Measurements from ENCODE around the gene ZFAND4.

ZFAND4 gene

GRCh38 chr10:45589868-45590267 is 82.7 kb downstream of the ZFAND4 start:
- no peak for TF ChIP-seq CTCF (IDR thresholded peaks at IDR 0.05)
- intact Hi-C loops (cut with DNase I; ENCODE audit: low total_unique reads): loop anchor here (10.0 kb wide), 1 partner anchor 125 kb away; no protein-coding TSS in a partner anchor
- H3K4me3 ChIP-seq: no peak overlapping the region
- no peaks in the 10 kb centered on the region for H3K27me3 ChIP-seq
- no peak overlapping the region for H3K27ac ChIP-seq
- DNase-seq: no peak
- peaks cover 0 to 6% (median 0%) of the 10 kb centered on the region in 3 donors for H3K36me3 ChIP-seq
- peaks cover 0 to 21% (median 9%) of the 10 kb centered on the region in 4 donors for H3K4me1 ChIP-seq
- H3K9me3 ChIP-seq: no peaks in the 10 kb centered on the region

- DNase-seq: no peak
- Histone ChIP-seq H3K27ac (no peak overlapping the region), H3K9me3 (no peaks in the 10 kb centered on the region), H3K4me3 (no peak overlapping the region), H3K36me3 (peaks cover 0 to 6% (median 0%) of the 10 kb centered on the region in 3 donors), H3K4me1 (peaks cover 0 to 19% (median 9%) of the 10 kb centered on the region in 4 donors), H3K27me3 (no peaks in the 10 kb centered on the region)
- intact Hi-C loops (cut with DNase I; ENCODE audit: low total_unique reads): no loop called here
- no peak for TF ChIP-seq CTCF (IDR thresholded peaks at IDR 0.05)
Observed at GRCh38 chr10:45589009-45589408, 83.6 kb downstream of the ZFAND4 start.

- H3K4me1 ChIP-seq: no peaks in the 10 kb centered on the region
- no peak for DNase-seq
- no peak overlapping the region for H3K27ac ChIP-seq
- H3K27me3 ChIP-seq: no peaks in the 10 kb centered on the region
- no peak for TF ChIP-seq CTCF (IDR thresholded peaks at IDR 0.05)
- peaks cover 0 to 6% (median 0%) of the 10 kb centered on the region in 3 donors for H3K36me3 ChIP-seq
- no peaks in the 10 kb centered on the region for H3K9me3 ChIP-seq
- intact Hi-C loops (cut with DNase I; ENCODE audit: low total_unique reads): no loop called here
- H3K4me3 ChIP-seq: no peak overlapping the region
Observed at GRCh38 chr10:45586028-45586824, 86.3 kb downstream of the ZFAND4 start.

- no peak for DNase-seq
- Histone ChIP-seq H3K27ac (no peak overlapping the region), H3K4me3 (no peak overlapping the region), H3K27me3 (no peaks in the 10 kb centered on the region), H3K36me3 (peaks cover 0 to 3% (median 0%) of the 10 kb centered on the region in 3 donors), H3K4me1 (peaks cover 0 to 5% (median 0%) of the 10 kb centered on the region in 4 donors), H3K9me3 (no peaks in the 10 kb centered on the region)
- intact Hi-C loops (cut with DNase I; ENCODE audit: low total_unique reads): no loop called here
- no peak for TF ChIP-seq CTCF (IDR thresholded peaks at IDR 0.05)
Observed at GRCh38 chr10:45585131-45585530, 87.4 kb downstream of the ZFAND4 start.

- Histone ChIP-seq H3K9me3 (no peaks in the 10 kb centered on the region), H3K36me3 (no peaks in the 10 kb centered on the region), H3K4me1 (peaks cover 0 to 5% (median 0%) of the 10 kb centered on the region in 4 donors), H3K27me3 (no peaks in the 10 kb centered on the region), H3K4me3 (no peak overlapping the region), H3K27ac (no peak overlapping the region)
- DNase-seq: no peak
- TF ChIP-seq CTCF (IDR thresholded peaks at IDR 0.05): no peak
- intact Hi-C loops (cut with DNase I; ENCODE audit: low total_unique reads): no loop called here
Observed at GRCh38 chr10:45582386-45582781, 90.2 kb downstream of the ZFAND4 start.
